ENCODE results near the gene UFSP1. TPM values are rescaled to one million over a fixed set of nuclear protein-coding genes. Genes with fewer than 3 reads are reported as not detected.
A peak's percentile ranks its signal among the peaks of the same experiment; 100 is the strongest.
"Not testable (repeated sequence)": the region's sequence is repeated elsewhere in the genome, so short reads cannot be mapped to it uniquely, and the experiment has no call there.

UFSP1 gene
- 1.1 TPM for polyA plus RNA-seq (2013, experiment 1 of 2)
- polyA plus RNA-seq (2013, experiment 2 of 2), result 1.0 TPM

DNA sequence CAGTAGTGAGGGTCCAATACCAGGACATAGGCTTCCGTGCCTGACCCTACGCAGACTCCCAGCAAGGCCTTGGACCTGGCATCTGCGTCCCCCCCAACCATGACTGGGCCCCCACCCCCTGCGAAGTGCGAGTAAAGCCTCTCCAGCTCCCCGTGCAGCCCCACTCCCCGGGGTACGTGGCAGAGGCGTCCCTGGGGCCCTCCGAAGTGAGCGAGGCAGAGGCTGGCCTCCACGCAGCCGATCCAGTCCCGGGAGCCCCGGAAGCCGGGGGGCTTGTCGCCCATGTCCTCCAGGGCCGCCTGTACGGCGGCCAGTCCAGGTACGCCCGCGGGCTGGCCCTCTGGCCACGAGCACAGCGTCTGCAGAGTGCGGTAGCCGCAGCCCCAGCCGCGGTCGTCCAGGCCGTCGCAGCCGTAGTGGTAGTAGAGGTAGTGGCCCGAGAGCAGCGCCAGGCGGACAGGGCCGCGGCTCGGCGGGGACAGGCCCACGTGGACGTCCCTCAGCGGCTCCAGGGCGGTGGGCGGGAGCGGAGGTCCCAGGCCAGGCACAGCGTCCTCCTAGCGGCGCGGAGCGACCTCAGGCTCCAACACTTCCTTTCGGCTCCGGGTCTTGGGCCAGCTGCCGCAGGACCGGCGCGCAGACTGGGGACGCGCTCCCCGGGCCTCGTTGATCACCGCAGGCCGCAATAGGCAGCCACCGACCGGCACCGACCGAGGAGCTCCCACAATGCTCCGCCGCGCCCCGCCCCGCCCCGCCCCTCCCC, at the start of gene UFSP1:
TSS of gene UFSP1 (minus strand) at position 728 of the 763 bp plus-strand sequence. CDS start at position 284, 444 bp downstream.
- Histone ChIP-seq H3K23ac (ENCODE audit: low read depth, low read length, poor library complexity) (peak within 1 kb of the TSS; percentile 99), H3K27ac (replicated peaks; ENCODE audit: low read length) (peak within 1 kb of the TSS; percentile 93), H2BK120ac (ENCODE audit: low read depth, low read length) (peak within 1 kb of the TSS; percentile 91), H2BK5ac (ENCODE audit: low read length) (peak within 1 kb of the TSS; percentile 97), H3K27me3 (ENCODE audit: control insufficient read depth in 3 of 3, insufficient read depth in 3 of 3, low read depth in 1 of 3, low read length in 3 of 3) (no peaks in the 10 kb centered on the region), H4K91ac (ENCODE audit: low read depth, low read length, poor library complexity) (no peak within 1 kb of the TSS), H4K8ac (ENCODE audit: low read depth, low read length) (peak within 1 kb of the TSS; percentile 99), H3K9ac (ENCODE audit: low read depth, low read length, poor library complexity) (peak within 1 kb of the TSS; percentile 100), H3K4me3 (ENCODE audit: low read length in 2 of 2) (peak within 1 kb of the TSS; percentile 57 to 88), H3K14ac (ENCODE audit: low read length) (peak within 1 kb of the TSS; percentile 58), H3K18ac (ENCODE audit: low read length) (peak within 1 kb of the TSS; percentile 100), H3K9me3 (replicated peaks in 1 of 2; ENCODE audit: control insufficient read depth in 2 of 2, insufficient read depth in 1 of 2, low read depth in 1 of 2, low read length in 2 of 2) (no peaks in the 10 kb centered on the region), H3K4me2 (ENCODE audit: insufficient read depth, low read length, poor library complexity, severe bottlenecking) (peak within 1 kb of the TSS; percentile 99), H3K4ac (ENCODE audit: low read length) (no peak within 1 kb of the TSS), H2BK15ac (ENCODE audit: low read length) (peak within 1 kb of the TSS; percentile 99), H3K79me1 (ENCODE audit: low read depth, low read length) (peaks cover 6% of the 10 kb centered on the region), H3K4me1 (ENCODE audit: control insufficient read depth in 2 of 2, insufficient read depth in 1 of 2, low read depth in 1 of 2, low read length in 2 of 2) (peaks cover 22 to 25% of the 10 kb centered on the region in 2 donors), H2BK12ac (ENCODE audit: low read length) (peak within 1 kb of the TSS; percentile 96), H2AK5ac (ENCODE audit: low read depth, low read length) (peak within 1 kb of the TSS; percentile 76), H3K36me3 (replicated peaks in 1 of 2; ENCODE audit: control insufficient read depth in 2 of 2, insufficient read depth in 2 of 2, low read length in 2 of 2) (peaks cover 43 to 49% of the 10 kb centered on the region in 2 donors), H2AFZ (ENCODE audit: low read length) (peak within 1 kb of the TSS; percentile 84)
- no peak for DNase-seq (ENCODE audit: low spot score)
- WGBS, 2 donors (ENCODE audit: extremely low coverage in 2 of 2, insufficient read length in 2 of 2, insufficient replicate concordance in 1 of 2), result no CpG with 5 or more reads among the region's 73 CpGs

DNA sequence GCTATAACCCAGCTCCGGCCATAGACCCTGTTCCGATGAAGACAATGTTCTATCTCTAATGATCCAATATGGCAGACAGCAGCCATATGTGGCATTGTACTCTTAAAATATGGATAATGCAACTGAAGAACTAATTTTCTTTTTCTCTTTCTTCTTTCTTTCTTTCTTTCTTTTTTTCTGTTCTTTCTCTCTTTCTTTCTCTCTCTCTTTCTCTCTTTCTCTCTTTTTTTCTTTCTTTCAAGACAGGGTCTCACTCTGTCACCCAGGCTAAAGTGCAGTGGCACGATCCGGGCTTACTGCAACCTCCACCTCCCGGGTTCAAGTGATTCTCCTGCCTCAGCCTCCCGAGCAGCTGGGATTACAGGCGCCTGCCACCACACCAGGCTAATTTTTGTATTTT, 46.7 kb upstream of the UFSP1 start:
- H3K36me3 ChIP-seq (replicated peaks in 1 of 2; ENCODE audit: control insufficient read depth in 2 of 2, insufficient read depth in 2 of 2, low read length in 2 of 2); DNase-seq (ENCODE audit: low spot score); H3K14ac ChIP-seq (ENCODE audit: low read length); H4K91ac ChIP-seq (ENCODE audit: low read depth, low read length, poor library complexity); H3K18ac ChIP-seq (ENCODE audit: low read length); H2BK5ac ChIP-seq (ENCODE audit: low read length); H3K27ac ChIP-seq (replicated peaks; ENCODE audit: low read length); H3K4me2 ChIP-seq (ENCODE audit: insufficient read depth, low read length, poor library complexity, severe bottlenecking); H3K27me3 ChIP-seq (ENCODE audit: control insufficient read depth in 3 of 3, insufficient read depth in 3 of 3, low read depth in 1 of 3, low read length in 3 of 3); H3K4me3 ChIP-seq (ENCODE audit: low read length in 2 of 2); H3K4me1 ChIP-seq (ENCODE audit: control insufficient read depth in 2 of 2, insufficient read depth in 1 of 2, low read depth in 1 of 2, low read length in 2 of 2); H4K8ac ChIP-seq (ENCODE audit: low read depth, low read length); H2AK5ac ChIP-seq (ENCODE audit: low read depth, low read length); H2BK12ac ChIP-seq (ENCODE audit: low read length); H2AFZ ChIP-seq (ENCODE audit: low read length); H2BK120ac ChIP-seq (ENCODE audit: low read depth, low read length); H3K4ac ChIP-seq (ENCODE audit: low read length); H2BK15ac ChIP-seq (ENCODE audit: low read length); H3K9ac ChIP-seq (ENCODE audit: low read depth, low read length, poor library complexity); H3K9me3 ChIP-seq (replicated peaks in 1 of 2; ENCODE audit: control insufficient read depth in 2 of 2, insufficient read depth in 1 of 2, low read depth in 1 of 2, low read length in 2 of 2); H3K79me1 ChIP-seq (ENCODE audit: low read depth, low read length); H3K23ac ChIP-seq (ENCODE audit: low read depth, low read length, poor library complexity): not testable (repeated sequence)
- WGBS, 2 donors (ENCODE audit: extremely low coverage in 2 of 2, insufficient read length in 2 of 2, insufficient replicate concordance in 1 of 2), result no CpG with 5 or more reads among the region's 7 CpGs

DNA sequence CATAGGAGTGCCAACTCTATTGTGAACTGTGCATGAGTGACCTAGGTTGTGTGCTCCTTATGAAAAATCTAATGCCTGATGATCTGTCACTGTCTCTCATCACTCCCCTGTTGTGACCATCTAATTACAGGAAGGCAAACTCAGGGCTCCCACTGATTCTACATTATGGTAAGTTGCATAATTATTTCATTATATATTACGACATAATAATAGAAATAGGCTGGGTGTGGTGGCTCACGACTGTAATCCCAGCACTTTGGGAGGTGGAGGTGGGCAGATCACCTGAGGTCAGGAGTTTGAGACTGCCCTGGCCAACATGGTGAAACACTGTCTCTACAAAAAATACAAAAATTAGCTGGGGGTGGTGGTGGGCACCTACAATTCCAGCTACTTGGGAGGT, 45.9 kb upstream of the UFSP1 start:
- not testable (repeated sequence) for H3K27me3 ChIP-seq (ENCODE audit: control insufficient read depth in 3 of 3, insufficient read depth in 3 of 3, low read depth in 1 of 3, low read length in 3 of 3); H3K4me2 ChIP-seq (ENCODE audit: insufficient read depth, low read length, poor library complexity, severe bottlenecking); H2BK12ac ChIP-seq (ENCODE audit: low read length); H3K9me3 ChIP-seq (replicated peaks in 1 of 2; ENCODE audit: control insufficient read depth in 2 of 2, insufficient read depth in 1 of 2, low read depth in 1 of 2, low read length in 2 of 2); H4K8ac ChIP-seq (ENCODE audit: low read depth, low read length); H3K36me3 ChIP-seq (replicated peaks in 1 of 2; ENCODE audit: control insufficient read depth in 2 of 2, insufficient read depth in 2 of 2, low read length in 2 of 2); H2AK5ac ChIP-seq (ENCODE audit: low read depth, low read length); H3K4ac ChIP-seq (ENCODE audit: low read length); H3K4me1 ChIP-seq (ENCODE audit: control insufficient read depth in 2 of 2, insufficient read depth in 1 of 2, low read depth in 1 of 2, low read length in 2 of 2); H3K79me1 ChIP-seq (ENCODE audit: low read depth, low read length); H2BK15ac ChIP-seq (ENCODE audit: low read length); H3K23ac ChIP-seq (ENCODE audit: low read depth, low read length, poor library complexity); H3K4me3 ChIP-seq (ENCODE audit: low read length in 2 of 2); H3K18ac ChIP-seq (ENCODE audit: low read length); H2BK120ac ChIP-seq (ENCODE audit: low read depth, low read length); H2BK5ac ChIP-seq (ENCODE audit: low read length); H2AFZ ChIP-seq (ENCODE audit: low read length); H3K27ac ChIP-seq (replicated peaks; ENCODE audit: low read length); H4K91ac ChIP-seq (ENCODE audit: low read depth, low read length, poor library complexity); H3K14ac ChIP-seq (ENCODE audit: low read length); DNase-seq (ENCODE audit: low spot score); H3K9ac ChIP-seq (ENCODE audit: low read depth, low read length, poor library complexity)
- no CpG with 5 or more reads among the region's 2 CpGs for WGBS, 2 donors (ENCODE audit: extremely low coverage in 2 of 2, insufficient read length in 2 of 2, insufficient replicate concordance in 1 of 2)

DNA sequence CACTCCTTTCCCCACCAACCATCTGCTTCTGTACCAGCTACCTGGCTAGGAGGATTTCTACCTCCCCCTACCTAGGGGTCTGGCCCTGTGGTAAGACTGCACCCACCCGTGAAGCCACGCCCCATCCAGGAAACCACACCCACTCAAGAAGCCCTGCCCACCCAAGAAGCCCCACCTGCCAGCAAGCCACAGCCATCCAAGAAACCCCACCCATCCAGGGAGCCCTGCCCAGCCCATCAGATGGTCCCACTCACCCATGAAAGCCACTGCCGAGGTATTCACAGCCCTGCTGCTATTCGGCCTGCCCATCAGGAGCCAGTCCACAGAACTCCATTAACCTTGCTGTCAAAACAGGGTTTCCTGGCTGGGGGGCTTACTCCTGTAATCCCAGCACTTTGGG, 44.2 kb upstream of the UFSP1 start:
- no peak overlapping the region for H3K4me3 ChIP-seq (ENCODE audit: low read length in 2 of 2)
- no peak overlapping the region for H3K4me2 ChIP-seq (ENCODE audit: insufficient read depth, low read length, poor library complexity, severe bottlenecking)
- H4K8ac ChIP-seq (ENCODE audit: low read depth, low read length), result no peak overlapping the region
- no peak overlapping the region for H3K23ac ChIP-seq (ENCODE audit: low read depth, low read length, poor library complexity)
- H3K18ac ChIP-seq (ENCODE audit: low read length), result no peak overlapping the region
- no peak overlapping the region for H3K27ac ChIP-seq (replicated peaks; ENCODE audit: low read length)
- H3K36me3 ChIP-seq (replicated peaks in 1 of 2; ENCODE audit: control insufficient read depth in 2 of 2, insufficient read depth in 2 of 2, low read length in 2 of 2), result no peaks in the 10 kb centered on the region
- DNase-seq (ENCODE audit: low spot score), result no peak
- no peak overlapping the region for H3K14ac ChIP-seq (ENCODE audit: low read length)
- H2AK5ac ChIP-seq (ENCODE audit: low read depth, low read length), result no peak overlapping the region
- H4K91ac ChIP-seq (ENCODE audit: low read depth, low read length, poor library complexity), result no peak overlapping the region
- H3K27me3 ChIP-seq (ENCODE audit: control insufficient read depth in 3 of 3, insufficient read depth in 3 of 3, low read depth in 1 of 3, low read length in 3 of 3), result no peaks in the 10 kb centered on the region
- H2BK120ac ChIP-seq (ENCODE audit: low read depth, low read length), result no peak overlapping the region
- no peaks in the 10 kb centered on the region for H3K4me1 ChIP-seq (ENCODE audit: control insufficient read depth in 2 of 2, insufficient read depth in 1 of 2, low read depth in 1 of 2, low read length in 2 of 2)
- no peaks in the 10 kb centered on the region for H3K79me1 ChIP-seq (ENCODE audit: low read depth, low read length)
- H3K9ac ChIP-seq (ENCODE audit: low read depth, low read length, poor library complexity), result no peak overlapping the region
- H3K4ac ChIP-seq (ENCODE audit: low read length), result no peak overlapping the region
- WGBS, 2 donors (ENCODE audit: extremely low coverage in 2 of 2, insufficient read length in 2 of 2, insufficient replicate concordance in 1 of 2), result no CpG with 5 or more reads among the region's 4 CpGs
- no peak overlapping the region for H2AFZ ChIP-seq (ENCODE audit: low read length)
- H2BK12ac ChIP-seq (ENCODE audit: low read length), result no peak overlapping the region
- no peak overlapping the region for H2BK15ac ChIP-seq (ENCODE audit: low read length)
- H3K9me3 ChIP-seq (replicated peaks in 1 of 2; ENCODE audit: control insufficient read depth in 2 of 2, insufficient read depth in 1 of 2, low read depth in 1 of 2, low read length in 2 of 2), result no peaks in the 10 kb centered on the region
- H2BK5ac ChIP-seq (ENCODE audit: low read length), result no peak overlapping the region

Measured in neuronal stem cell (in vitro differentiated cells).